GM20000 (cell line): Measurements from ENCODE around the gene GUCA2A.

Experiments used
- DNase-seq: peaks from one replicate; pipeline ENCODE4 v3.0.0; 2012; ENCODE audit warnings: low spot score
- TF ChIP-seq, protein P1 (sequence below): IDR thresholded peaks from 2 replicates; pipeline ENCODE4 v1.5.1; 2012; ENCODE audit warnings: mild to moderate bottlenecking, control low read depth; ENCODE audit errors: extremely low read depth, missing control alignments

The GUCA2A gene

GRCh38 chr1:42145389-42145716 is 19.2 kb downstream of the GUCA2A start:
- DNase-seq, result no peak
- TF ChIP-seq, protein P1, sequence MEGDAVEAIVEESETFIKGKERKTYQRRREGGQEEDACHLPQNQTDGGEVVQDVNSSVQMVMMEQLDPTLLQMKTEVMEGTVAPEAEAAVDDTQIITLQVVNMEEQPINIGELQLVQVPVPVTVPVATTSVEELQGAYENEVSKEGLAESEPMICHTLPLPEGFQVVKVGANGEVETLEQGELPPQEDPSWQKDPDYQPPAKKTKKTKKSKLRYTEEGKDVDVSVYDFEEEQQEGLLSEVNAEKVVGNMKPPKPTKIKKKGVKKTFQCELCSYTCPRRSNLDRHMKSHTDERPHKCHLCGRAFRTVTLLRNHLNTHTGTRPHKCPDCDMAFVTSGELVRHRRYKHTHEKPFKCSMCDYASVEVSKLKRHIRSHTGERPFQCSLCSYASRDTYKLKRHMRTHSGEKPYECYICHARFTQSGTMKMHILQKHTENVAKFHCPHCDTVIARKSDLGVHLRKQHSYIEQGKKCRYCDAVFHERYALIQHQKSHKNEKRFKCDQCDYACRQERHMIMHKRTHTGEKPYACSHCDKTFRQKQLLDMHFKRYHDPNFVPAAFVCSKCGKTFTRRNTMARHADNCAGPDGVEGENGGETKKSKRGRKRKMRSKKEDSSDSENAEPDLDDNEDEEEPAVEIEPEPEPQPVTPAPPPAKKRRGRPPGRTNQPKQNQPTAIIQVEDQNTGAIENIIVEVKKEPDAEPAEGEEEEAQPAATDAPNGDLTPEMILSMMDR, result no peak

- DNase-seq, result no peak
- TF ChIP-seq, protein P1, result no peak
Measured at GRCh38 chr1:42144711-42145388, 19.7 kb downstream of the GUCA2A start.

DNA sequence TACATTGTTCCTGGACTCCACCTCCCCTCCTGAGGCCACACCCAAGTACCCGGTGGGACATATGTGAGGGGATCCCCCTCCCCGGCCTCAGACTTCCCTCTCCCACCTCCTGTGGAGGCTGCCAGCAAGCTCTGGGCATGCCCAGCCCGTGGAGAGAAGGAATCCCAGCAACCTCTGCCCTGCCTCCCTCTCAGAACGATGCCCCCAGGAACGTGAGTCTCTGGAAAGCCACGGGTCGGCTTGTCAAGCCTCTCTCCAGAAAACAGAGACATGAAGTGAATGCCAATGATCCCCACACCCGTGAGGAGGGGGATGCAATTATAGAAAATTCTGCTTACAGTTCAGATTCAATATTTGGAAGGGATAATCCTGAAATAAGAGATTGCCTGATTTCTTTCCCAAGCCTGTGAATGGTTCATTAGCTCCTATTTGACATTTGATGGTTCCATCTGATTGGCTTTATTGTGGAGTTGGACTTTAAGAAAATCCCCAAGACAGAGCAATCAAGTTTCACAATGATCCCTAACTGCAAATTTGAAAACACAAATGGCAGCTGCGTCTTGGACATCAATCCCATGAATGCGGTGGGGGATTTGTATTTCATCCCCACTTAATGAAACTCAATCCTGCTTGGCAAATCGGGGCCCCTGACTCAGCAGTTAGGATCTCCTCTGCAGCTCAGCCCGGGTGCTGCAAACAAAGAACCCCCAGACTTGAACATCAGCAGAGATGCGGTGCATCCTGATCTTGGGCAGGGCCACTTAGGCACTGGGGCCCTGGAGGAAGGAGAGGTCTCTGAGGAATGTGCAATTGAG is 20.4 kb downstream of the GUCA2A start:
- no peak for DNase-seq
- TF ChIP-seq, protein P1, result no peak

DNA sequence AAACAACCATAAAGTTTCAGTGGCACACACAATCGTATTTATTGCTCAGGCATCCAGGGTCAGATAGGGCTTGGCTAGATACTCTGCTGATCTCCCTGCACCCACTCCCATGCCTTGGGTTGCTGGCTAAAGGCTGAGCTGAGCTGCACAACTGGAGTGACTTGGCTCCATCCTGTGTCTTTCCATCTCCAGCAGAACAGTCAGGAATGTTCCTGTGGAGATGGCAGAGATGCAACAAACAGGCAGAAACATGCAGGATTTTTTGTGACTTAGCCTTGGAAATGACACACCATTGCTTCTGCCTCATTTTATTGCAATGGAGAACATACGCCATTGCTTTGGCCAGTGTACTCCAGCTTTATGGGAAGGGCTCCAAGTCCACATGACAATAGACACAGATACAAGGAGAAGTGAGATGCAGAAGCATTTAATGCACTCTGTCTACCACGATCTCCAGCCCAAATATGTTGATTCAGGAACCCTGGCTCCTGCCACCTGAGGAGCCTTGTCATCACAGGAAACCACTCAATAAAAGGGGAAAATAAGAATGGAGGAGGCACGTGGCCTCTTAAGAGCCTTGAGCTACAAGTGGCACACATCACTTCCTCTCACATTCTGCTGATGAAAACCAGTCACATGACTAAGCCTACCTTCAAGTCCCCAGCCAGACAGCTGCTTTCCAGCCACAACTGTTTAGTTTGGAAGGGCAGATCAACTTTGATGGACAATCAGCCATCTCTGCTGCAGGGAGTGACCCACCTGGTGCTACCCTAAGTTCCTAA is 21.5 kb downstream of the GUCA2A start:
- no peak for DNase-seq
- TF ChIP-seq, protein P1, result no peak

- TF ChIP-seq, protein P1, result no peak
- no peak for DNase-seq
Measured at GRCh38 chr1:42141978-42142377, 22.6 kb downstream of the GUCA2A start.

DNA sequence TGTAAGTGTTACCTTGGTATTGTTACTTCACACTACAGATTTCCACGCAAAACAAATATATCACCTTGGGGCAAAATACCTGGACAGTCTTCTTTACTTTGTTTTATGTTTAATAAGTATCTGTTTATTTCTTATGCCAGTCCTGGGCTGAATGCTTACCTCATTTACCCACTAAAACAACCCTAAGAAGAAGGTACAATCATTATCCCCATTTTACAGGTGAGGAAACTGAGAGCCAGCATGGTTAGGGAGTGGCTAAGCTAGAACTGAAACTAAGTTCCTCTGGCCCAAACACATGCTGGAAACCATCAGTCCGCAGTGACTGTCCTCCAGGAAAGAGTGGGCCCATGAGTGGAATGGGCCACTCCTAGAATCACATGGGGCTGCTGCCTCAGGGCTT is 24.4 kb downstream of the GUCA2A start:
- no peak for DNase-seq
- TF ChIP-seq, protein P1, result no peak

DNA sequence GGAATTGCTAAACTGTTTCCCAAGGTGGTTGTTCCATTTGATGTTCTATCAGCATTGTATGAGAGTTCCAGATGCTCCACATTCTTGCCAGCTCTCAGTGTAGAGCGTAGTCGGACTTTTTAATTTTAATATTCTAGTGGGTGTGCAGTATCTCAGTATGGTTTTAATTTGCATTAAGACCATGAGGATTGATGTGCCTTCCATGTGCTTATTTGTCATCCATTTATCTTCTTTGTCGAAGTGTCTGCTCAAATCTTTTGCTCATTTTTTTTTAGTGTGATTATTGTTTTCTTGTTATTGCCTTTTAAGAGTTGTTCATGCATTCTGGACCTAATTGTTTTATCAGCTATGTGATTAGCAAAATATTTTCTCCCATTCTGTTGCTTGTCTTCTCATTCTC is 25.1 kb downstream of the GUCA2A start:
- DNase-seq, result no peak
- TF ChIP-seq, protein P1, result no peak
